NCI-H2081 (cell line): ENCODE results near the gene TLE2.
"Not testable (repeated sequence)": the region's sequence is repeated elsewhere in the genome, so short reads cannot be mapped to it uniquely, and the experiment has no call there.

Experiments
- DNase-seq, 2 experiments: peaks; one replicate each; lab custom pipeline; 2025; lab: John Stamatoyannopoulos, UW

The TLE2 gene

DNA sequence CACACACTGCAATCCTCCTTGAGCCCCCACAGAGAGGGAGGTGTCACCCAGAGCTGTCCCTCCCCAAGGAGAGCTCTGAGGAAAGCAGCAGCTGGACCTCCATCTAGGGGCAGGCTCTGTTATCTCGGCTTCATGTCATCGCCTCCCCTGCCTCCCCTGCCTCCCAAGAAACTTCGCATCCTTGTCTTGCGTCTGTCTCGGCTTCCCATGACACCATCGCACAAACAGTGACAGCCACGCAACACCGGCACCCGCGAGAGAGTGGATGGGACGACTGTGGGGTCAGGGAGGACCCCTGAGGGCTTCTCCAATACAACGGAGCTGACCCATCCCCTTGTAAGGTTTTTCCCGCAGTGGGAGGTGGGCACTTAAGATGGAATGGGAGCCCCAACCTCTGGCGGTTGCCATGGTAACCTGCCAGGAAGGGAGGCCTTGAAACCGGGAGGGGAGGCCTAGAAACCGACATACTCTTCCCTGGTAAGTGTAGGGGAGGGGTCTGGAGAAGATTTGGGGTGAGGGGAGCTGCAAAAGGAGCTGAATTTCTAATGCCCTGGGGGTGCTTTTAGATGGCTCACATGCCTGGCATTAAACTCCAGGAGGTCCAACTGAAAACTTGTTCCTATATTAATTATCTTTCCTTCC lies 16.3 kb downstream of the TLE2 start:
- DNase-seq: no peak

DNA sequence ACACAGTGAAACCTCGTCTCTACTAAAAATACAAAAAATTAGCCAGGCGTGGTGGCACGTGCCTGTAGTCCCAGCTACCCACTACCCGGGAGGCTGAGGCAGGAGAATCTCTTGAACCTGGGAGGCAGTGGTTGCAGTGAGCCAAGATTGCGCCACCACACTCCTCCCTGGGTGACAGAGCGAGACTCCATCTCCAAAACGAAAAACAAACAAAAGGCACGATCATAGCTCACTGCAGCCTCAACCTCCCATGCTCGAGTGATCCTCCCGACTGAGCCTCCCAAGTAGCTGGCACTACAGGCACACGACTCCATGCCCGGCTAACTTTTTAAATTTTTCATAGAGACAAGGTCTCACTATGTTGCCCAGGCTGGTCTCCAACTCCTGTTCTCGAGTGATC lies 17.0 kb downstream of the TLE2 start:
- not testable (repeated sequence) for DNase-seq

DNA sequence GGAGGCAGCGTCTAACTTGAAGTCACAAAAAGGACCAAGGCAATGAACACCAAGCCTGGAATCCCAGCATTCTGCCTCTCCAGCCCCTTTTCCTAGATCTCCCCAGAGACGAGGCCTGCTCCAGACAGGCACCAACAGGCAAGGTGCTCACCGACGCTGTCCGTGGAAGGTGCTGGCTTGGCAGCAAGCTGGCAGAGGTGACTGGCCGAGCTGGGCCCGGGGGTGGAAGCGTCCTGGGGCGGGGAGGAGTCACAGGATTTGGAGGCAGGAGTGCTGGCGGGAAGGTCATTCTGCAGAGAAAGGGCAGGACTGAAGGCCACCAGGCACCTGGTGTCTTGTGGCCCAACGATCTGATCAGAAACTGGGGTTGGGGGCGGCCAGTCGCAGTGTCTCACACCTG lies 18.2 kb downstream of the TLE2 start:
- DNase-seq: no peak

DNA sequence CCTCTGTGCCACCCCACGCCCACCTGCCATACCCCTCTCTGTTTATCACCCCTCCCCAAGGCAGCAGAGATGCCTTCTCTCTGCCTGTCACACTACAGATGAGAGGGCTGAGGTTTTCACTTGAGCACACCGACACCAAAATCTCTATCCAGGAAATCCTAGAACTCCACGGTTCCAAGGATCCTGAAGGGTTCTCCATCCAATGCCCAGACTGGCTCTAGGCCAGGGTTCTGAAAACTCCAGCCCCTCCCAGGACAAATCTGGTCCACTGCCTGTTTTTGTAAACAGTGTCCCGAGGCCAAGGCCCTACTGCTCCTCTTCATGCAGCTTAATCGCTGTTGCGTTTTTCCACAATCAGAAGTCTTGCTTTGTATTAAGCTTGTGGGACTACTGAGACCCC lies 20.1 kb downstream of the TLE2 start:
- DNase-seq: no peak

DNA sequence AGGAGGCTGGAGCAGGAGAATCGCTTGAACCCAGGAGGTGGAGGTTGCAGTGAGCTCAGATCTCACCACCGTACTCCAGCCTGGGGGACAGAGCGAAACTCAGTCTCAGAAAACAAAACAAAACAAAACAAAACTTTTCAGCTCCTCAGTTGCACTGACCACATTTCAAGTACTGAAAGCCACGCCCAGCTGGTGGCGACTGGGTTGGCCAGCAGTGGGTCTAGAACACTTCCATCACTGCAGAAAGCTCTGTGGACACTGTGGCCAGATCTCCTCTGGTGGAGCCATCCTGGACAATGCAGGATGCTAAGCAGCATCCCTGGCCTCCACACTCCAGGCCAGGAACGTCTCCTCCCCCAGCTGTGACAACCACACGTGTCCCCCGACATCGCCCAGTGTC lies 21.1 kb downstream of the TLE2 start:
- DNase-seq: no peak

DNA sequence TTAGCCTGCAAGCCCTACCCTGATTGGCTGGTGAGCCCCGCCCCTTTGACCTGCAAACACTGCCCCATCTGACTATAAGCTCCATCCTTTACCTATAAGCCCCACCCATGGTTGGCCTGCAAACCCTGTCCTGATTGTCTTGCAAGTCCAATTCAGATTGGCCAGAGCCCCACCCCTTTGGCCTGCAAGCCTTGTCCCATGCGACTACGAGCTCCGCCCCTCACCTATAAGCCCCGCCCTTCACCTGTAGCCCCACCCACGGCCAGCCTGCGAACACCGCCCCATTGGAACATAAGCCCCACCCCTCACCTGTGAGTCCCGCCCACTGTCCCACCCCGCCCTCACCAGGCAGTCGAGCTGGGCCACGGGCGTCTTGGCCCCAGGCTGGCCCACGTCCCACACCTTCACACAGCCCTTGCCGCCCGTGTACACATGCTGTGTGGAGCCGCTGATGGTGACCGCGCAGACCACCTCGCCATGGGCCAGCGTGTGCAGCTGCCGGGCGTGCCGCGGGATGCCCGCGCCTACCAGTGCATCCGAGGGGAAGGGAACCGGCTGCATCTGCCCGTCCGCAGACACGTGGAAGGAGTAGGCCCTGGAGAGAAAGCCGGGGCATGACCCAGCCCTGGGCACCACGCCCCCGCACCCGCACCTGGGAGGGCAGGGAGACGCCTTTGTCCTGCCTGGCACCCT lies 22.9 kb downstream of the TLE2 start:
- DNase-seq: no peak

DNA sequence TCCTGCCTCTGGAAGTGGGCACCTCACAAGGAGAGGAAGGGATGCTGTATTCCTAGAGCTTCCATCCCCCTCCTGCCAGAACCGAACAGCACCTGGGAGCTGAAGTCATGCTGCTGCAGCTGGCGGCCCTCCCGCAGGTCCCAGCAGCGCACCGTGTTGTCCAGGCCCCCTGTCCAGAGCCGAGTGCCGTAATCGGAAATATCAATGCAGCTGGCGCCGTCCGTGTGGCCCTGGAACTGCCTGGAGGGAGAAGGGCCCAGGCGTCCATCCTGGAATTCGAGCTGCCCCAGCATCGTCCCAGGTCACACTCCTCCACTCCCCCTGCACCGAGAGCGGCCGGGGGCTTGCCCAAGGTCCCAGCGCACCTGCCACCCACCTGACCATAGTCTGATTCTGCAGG lies 23.7 kb downstream of the TLE2 start:
- no peak for DNase-seq

DNA sequence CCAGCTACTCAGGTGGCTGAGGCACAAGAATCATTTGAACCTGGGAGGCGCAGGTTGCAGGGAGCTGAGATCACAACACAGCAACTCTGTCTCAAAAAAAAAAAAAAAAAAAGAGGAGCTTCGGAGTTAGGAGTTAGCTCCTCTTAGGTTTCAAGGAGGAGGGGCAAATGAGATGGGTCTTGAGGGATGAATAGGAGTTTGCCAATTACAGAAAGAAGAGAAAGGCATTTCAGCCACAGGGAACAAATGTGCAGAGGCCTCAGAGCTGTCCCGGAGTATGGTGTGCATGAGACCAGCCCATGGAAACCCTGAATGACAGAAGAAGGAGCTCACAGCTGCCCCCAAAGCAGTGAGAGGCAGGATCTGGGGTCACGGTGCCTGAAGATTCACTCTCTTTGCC lies 24.6 kb downstream of the TLE2 start:
- DNase-seq: no peak

DNA sequence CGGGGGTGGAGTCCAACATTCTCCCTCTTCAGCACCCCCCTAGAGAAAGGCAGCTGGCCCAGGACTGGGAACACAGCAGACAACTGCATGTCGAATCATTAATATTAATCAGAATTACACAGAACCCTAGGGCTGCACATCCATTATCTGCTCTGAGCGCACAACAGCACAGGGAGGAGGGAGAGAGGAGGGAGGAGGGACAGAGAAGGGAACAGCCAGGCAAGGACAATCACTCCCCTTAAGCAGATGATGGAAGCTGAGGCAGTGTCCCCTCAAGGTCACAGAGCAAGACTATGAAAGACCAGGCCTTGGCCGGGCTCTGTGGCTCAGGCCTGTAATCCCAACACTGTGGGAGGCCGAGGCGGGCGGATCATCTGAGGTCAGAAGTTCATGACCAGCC lies 26.0 kb downstream of the TLE2 start:
- no peak for DNase-seq

DNA sequence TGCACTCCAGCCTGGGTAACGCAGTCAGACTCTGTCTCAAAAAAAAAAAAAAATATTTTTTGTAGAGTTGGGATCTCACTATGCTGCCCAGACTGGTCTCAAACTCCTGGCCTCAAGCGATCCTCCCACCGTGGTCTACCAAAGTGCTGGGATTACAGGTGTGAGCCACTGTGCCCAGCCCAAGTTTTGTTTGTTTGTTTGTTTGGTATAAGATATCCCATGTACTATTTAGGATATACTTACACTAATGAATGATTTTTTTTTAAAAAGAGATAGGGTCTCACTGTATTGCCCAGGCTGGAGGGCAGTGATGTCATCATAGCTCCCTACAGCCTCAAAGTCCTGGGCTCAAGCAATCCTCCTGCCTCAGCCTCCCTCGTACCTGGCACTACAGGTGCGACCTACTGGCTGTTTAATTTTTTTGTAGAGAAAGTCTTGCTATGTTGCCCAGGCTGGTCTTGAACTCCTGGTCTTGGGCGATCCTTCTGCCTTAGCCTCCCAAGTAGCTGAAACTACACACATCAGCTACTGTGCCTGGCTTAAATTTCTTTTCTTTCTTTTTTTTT lies 27.8 kb downstream of the TLE2 start:
- DNase-seq: no peak

DNA sequence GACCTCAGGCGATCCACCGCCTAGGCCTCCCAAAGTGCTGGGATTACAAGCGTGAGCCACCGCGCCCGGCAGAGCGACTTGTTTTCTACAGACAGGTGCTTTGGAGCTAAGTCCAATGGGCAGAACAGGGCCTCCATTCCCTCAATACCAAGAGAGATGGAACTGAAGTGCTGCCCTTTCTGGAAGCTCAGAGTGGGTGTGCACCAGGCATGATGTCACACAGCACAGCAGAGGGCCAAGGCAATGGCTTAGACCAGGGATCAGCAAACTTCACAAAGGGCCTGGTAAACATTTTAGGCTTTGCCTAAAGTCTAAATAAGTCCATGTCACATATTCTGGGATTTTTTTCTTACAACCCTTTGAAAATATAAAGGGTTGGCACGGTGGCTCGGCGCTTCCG lies 30.4 kb downstream of the TLE2 start:
- DNase-seq: no peak

DNA sequence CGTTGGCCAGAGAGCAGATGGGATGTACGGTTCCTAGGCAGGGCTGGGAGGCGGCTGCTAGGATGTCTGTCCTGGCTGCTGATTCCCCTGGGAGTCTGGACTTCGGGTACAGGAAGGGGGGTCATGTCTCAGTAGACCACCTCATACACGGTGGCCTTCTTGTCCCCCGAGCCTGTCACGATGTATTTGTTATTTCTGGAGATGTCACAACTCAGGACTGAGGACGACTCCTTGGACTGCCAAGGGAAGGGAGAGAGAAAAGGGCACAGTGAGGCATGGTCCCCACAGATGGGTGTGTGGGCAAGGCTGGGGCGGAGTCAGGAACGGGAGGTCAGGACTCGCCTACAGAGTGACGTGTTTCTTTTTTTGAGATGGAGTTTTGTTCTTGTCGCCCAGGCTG lies 31.4 kb downstream of the TLE2 start:
- no peak for DNase-seq

DNA sequence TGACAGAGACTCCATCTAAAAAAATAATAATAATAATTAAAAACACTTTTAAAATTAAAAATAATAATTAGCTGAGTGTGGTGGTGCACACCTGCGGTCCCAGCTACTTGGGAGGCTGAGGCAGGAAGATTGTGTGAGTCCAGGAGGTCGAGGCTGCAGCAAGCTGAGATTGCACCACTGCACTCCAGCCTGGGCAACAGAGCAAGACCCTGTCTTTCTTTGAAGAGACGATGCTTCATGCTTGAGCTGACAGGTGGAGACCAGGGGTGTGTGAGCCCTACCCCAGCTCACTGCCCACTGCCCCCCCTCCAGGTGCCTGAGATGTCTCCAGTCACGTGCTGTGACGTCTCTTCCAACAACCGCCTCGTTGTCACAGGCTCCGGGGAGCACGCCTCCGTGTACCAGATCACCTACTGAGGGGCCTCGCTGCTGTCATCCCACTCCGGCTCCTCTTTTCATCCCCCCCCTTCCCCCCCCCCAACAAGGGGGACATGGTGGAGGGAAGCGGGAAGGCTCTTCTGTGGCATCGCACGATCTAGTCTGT lies 34.4 kb downstream of the TLE2 start:
- no peak for DNase-seq

DNA sequence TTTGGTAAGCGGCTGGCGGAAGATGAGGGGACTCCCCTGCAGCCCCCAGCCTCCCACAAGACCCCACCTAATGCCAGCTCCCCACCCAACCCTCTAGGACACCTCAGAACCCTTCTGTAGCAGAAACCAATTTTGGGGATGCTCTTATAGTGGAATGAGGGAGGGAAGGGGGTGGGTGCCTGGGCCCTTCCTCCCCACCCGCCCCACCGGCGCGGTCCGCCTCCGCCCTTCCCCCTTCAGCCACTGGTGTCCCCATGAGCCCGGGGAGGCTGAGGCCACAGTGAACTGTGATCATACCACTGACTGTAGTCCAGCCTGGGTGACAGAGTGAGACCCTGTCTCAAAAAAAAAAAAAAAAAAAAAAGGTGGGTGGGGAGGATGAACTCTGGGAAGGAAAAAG lies 35.5 kb downstream of the TLE2 start:
- DNase-seq: no peak

DNA sequence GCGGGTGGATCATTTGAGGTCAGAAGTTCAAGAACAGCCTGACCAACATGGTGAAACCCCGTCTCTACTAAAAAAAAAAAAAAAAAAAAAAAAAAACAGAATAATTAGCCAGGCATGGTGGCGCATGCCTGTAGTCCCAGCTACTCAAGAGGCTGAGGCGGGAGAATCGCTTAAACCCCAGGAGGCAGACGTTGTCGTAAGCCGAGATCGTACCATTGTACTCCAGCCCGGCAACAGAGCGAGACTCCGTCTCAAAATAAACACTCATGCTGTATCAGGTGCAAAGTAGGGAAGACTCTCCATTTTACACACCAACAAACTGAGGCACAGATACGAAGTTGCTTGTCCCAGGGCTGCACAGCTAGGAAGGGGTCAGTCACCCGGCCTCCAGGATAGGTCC lies 36.1 kb downstream of the TLE2 start:
- no peak for DNase-seq

DNA sequence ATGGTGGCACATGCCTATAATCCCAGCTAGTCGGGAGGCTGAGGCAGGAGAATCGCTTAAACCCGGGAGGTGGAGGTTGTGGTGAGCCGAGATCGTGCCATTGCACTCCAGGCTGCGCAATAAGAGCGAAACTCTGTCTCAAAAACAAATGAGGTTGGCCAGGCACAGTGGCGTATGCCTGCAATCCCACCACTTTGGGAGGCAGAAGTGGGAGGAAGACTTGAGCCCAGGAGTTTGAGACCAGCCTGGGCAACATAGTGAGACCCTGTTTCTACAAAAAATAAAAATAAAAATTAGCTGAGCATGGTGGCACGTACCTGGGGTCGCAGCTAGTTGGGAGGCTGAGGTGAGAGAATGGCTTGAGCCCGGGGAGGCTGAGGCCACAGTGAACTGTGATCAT lies 36.7 kb downstream of the TLE2 start:
- DNase-seq: not testable (repeated sequence)

DNA sequence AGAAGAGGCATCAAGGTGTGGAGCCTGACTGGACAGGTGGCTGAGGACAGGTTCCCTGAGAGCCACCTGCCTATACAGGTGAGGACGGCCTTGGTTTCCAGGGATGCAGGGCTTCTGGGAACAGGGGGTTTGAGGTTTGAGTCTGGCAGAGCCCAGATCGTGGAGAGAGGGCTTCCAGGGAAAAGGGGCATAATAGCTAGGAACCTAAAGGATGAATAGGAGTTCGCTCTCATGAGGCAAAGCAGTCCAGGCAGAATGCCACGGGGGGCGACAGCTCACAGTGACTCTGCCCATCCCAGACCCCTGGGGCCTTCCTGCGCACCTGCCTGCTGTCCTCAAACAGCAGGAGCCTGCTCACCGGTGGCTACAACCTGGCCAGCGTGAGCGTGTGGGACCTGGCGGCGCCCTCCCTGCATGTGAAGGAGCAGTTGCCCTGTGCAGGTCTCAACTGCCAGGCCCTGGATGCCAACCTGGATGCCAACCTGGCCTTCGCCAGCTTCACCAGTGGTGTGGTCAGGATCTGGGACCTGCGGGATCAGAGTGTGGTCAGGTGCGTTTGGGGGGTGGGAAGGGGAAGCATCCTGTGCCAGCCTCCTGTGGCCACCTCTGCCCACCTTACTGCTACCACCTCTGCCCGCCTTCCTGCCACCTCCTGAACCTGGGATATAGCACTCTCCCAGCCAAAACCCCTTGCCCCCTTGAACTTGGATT lies 39.7 kb downstream of the TLE2 start:
- no peak for DNase-seq

DNA sequence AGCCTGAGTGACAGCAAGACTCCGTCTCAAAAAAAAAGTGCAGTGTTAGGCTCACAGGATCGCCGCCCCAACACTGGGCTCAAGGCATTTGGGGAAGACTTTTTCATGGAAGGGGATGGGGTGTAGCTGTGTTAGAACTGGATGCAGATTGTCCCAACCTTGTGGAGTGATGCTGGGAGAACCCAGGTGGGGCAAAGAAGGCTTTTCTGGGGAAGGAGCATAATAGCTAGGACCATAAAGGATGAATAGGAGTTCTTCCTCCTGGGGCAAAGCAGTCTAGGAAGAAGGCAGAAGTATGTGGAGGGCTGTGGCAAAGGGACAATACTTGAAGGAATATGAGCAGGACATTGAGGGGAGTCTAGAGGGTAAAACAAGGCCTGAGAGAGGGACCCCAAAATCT lies 40.5 kb downstream of the TLE2 start:
- no peak for DNase-seq

DNA sequence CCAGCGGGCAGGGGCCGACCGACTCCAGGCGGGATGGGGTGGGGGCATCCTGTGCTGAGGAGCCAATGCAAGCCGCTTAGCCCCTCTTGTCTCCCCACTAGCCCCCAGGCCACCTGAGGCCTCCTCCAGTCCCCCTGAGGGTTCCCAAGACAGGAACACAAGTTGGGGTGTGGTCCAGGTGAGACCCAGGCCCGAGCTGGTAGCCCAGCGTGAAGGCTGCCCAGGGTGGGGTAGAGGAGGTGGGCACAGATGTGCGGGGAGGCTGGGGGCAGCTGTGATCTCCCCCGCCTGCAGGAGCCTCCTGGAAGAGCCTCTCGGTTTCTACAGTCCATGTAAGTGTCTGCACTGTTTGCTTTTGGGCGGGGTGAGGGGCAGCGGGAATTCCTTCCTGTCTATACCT lies 41.3 kb downstream of the TLE2 start:
- no peak for DNase-seq

DNA sequence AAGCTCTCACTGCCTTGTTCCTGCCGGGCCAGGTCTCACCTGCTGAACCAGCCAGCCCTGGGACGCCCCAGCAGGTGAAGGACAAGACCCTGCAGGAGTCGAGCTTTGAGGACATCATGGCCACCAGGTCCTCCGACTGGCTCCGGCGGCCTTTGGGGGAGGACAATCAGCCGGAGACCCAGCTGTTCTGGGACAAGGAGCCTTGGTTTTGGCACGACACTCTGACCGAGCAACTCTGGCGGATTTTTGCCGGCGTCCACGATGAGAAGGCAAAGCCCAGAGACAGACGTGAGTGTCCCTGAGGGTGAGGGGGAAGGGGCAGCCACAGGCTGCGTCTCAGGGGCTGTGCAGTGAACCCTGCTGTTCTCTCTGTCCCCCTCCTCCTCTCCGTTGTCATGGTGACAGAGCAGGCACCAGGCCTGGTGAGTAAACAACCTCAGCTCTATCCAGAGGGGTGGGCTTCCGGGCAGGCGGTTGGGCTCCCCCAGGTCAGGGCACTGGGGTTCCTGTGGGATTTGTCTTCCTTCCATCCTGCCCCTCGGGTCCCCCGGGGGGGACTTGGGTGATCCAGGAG lies 42.0 kb downstream of the TLE2 start:
- peak in 1 of 2 experiments; percentile 35 for DNase-seq

DNA sequence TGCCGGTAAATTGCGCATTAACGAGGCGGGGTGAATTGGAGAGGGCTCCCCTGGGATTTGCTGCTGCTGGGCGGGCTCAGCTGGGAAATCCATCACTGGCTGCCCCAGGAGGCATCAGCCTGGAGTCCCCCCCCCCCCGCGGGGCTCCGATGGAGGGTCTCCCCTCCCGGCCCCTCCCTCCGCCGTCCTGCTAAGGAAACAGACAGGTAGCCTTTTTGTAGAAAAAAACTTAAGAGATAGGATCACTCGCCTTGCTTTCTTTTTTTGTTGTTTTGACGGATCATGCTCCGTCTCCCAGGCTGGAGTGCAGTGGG lies 44.9 kb downstream of the TLE2 start:
- no peak for DNase-seq

DNA sequence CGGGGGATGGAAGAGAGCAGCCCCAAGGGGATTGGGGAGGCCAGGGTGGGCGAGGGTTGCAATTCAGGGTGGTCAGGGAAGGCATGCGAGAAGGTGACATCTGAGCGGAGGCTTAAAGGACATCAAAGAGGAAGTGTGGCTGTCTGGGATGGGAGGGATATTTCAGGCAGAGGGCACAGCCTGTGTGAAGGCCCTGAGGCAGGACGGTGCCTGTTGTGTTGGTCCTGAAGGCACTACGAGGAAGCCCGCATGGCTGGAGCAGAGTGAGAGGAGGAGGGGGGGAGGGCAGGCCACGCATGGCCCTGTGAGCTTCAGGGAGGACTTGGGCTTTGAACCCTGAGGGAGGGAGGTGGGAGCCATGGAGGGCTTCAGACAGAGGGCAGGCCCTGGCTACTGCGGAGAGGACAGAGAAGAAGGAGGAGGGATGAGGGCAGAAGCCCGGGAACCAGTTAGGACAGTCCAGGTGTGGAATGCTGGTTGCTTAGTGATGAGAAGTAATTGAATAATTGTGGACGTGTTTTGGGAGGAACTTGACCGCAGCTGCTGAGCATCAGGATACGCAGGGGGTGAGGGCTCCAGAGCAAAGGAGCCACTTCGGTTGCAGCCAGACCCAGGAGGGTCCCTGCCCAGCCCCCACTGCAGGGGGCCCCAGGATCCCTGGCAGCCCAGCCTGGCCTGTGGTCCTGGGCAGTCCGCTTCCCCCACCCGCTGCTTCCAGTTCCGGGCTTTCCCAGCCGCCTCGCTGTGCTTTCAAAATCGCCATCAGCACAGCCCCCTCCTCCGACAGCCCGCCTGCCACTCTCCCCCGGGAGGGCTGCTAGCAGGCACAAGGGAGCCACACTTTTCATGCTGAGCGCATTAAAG lies 45.5 kb downstream of the TLE2 start:
- DNase-seq: peak; percentile 92 to 97
